CD8-positive, alpha-beta memory T cell (primary cell): ENCODE measurements around the gene C2CD4D. TPM values are rescaled to one million over a fixed set of nuclear protein-coding genes. Genes with fewer than 3 reads are reported as not detected.
A peak's percentile ranks its signal among the peaks of the same experiment; 100 is the strongest.

Source experiments
- CTCF ChIA-PET: fragments of 350-600 bp; sonication (Branson Sonifier 250); formaldehyde crosslinking; loops from one replicate; lab custom pipeline; 2021; ENCODE audit warnings: antibody characterized with exemption; lab: Charles Lee
- POLR2A ChIA-PET: fragments of 350-600 bp; sonication (Branson Sonifier 250); formaldehyde crosslinking; loops from one replicate; lab custom pipeline; 2021; ENCODE audit warnings: antibody characterized with exemption; lab: Charles Lee
- DNase-seq, 5 donors: peaks; one replicate each; pipeline versions ENCODE4 v3.0.0 to v3.0.0-alpha.2; 2020 to 2022; ENCODE audit warnings: mixed read lengths in 1 of 5
- H3K27ac ChIP-seq: one replicate; pipeline ENCODE4 v1.7.0; 2013; ENCODE audit warnings: low read depth, mild to moderate bottlenecking, low read length, moderate library complexity
- H3K27me3 ChIP-seq: 2 replicates; pipeline ENCODE4 v1.7.0; 2013; ENCODE audit warnings: low read length, mild to moderate bottlenecking; ENCODE audit not compliant: insufficient read depth, poor library complexity, severe bottlenecking
- H3K36me3 ChIP-seq: 2 replicates; pipeline ENCODE4 v1.7.0; 2013; ENCODE audit warnings: mild to moderate bottlenecking, low read length, moderate library complexity; ENCODE audit not compliant: insufficient read depth
- H3K4me1 ChIP-seq: 2 replicates; pipeline ENCODE4 v1.7.0; 2013; ENCODE audit warnings: mild to moderate bottlenecking, low read length, moderate library complexity; ENCODE audit not compliant: insufficient read depth
- H3K4me3 ChIP-seq: 2 replicates; pipeline ENCODE4 v1.7.0; 2013; ENCODE audit warnings: mild to moderate bottlenecking, low read length
- H3K9me3 ChIP-seq: 2 replicates; pipeline ENCODE4 v1.7.0; 2013; ENCODE audit warnings: mild to moderate bottlenecking, low read length
- H3K27ac Mint-ChIP-seq, 8 donors: one replicate each; pipeline ENCODE4 v1.8.0; 2020 to 2021; ENCODE audit warnings: mixed read lengths in 8 of 8, mild to moderate bottlenecking in 6 of 8, inconsistent platforms in 3 of 8, moderate library complexity in 3 of 8
- H3K27me3 Mint-ChIP-seq, 2 donors: one replicate each; pipeline ENCODE4 v1.8.0; 2020 to 2021; ENCODE audit warnings: mixed read lengths in 2 of 2, mild to moderate bottlenecking in 1 of 2, moderate library complexity in 1 of 2
- H3K36me3 Mint-ChIP-seq, 3 donors: one replicate each; pipeline ENCODE4 v1.8.0; 2020 to 2021; ENCODE audit warnings: mixed read lengths in 3 of 3, inconsistent platforms in 1 of 3, mild to moderate bottlenecking in 1 of 3
- H3K4me1 Mint-ChIP-seq, 3 donors: one replicate each; pipeline ENCODE4 v1.8.0; 2020 to 2021; ENCODE audit warnings: mixed read lengths in 3 of 3, inconsistent platforms in 1 of 3, mild to moderate bottlenecking in 1 of 3
- H3K4me3 Mint-ChIP-seq, 7 donors: one replicate each; pipeline ENCODE4 v1.8.0; 2020 to 2021; ENCODE audit warnings: mixed read lengths in 7 of 7, mild to moderate bottlenecking in 6 of 7, moderate library complexity in 4 of 7, inconsistent platforms in 2 of 7
- H3K9me3 Mint-ChIP-seq, 5 donors: one replicate each; pipeline ENCODE4 v1.8.0; 2020 to 2022; ENCODE audit warnings: mixed read lengths in 5 of 5, mild to moderate bottlenecking in 3 of 5, moderate library complexity in 2 of 5, inconsistent platforms in 1 of 5
- polyA plus RNA-seq: library from polyadenylated mRNA; unstranded; fragments of 300-500 nt; fragmentation: Illumina TruSeq; gene quantifications from one replicate; pipeline ENCODE4 v1.2.3, GENCODE V29; 2021
- total RNA-seq, 2 experiments: library from RNA; stranded (reverse); gene quantifications; one replicate each; pipeline ENCODE4 v1.2.3, GENCODE V29; 2021

The C2CD4D gene
- total and polyA plus RNA-seq, 3 experiments from 2014 or later = 1.9 to 3.7 (median 2.0) TPM

- H3K4me3 Mint-ChIP-seq = no peak overlapping the region
These were observed 29.5 kb downstream of the C2CD4D start for GRCh38 chr1:151809985-151810556.

GRCh38 chr1:151809290-151809984 lies 30.2 kb downstream of the C2CD4D start:
- Mint-ChIP-seq H3K9me3 (no peaks in the 10 kb centered on the region), H3K27ac (peak overlapping the region in 7 of 8 donors; percentile 8 to 88 (median 74)), H3K27me3 (peaks cover 0 to 2% of the 10 kb centered on the region in 2 donors), H3K4me3 (no peak overlapping the region), H3K36me3 (no peaks in the 10 kb centered on the region), H3K4me1 (peaks cover 18 to 27% (median 18%) of the 10 kb centered on the region in 3 donors)
- DNase-seq = no peak
- Histone ChIP-seq H3K4me1 (peaks cover 4% of the 10 kb centered on the region), H3K4me3 (no peak overlapping the region), H3K27me3 (no peaks in the 10 kb centered on the region), H3K9me3 (no peaks in the 10 kb centered on the region), H3K36me3 (no peaks in the 10 kb centered on the region), H3K27ac (no peak overlapping the region)
- POLR2A ChIA-PET = interaction anchor here (0.8 kb wide), 1 partner anchor 117 kb away, joined by 3 read pairs; no protein-coding TSS in a partner anchor
- CTCF ChIA-PET = interaction anchor here (0.7 to 1.3 kb wide), 2 partner anchors 23 to 27 kb away, joined by 3 read pairs; no protein-coding TSS in a partner anchor

More at GRCh38 chr1:151809985-151810556, 29.5 kb downstream of the C2CD4D start:
- ChIA-PET CTCF (interaction anchor here (0.7 to 2.2 kb wide), 2 partner anchors 11 to 26 kb away, joined by 3 to 7 read pairs; no protein-coding TSS in a partner anchor), POLR2A (interaction anchor here (0.8 kb wide), 1 partner anchor 118 kb away, joined by 3 read pairs; no protein-coding TSS in a partner anchor)
- Mint-ChIP-seq H3K9me3 (no peaks in the 10 kb centered on the region), H3K27ac (peak overlapping the region in 6 of 8 donors; percentile 20 to 84 (median 49)), H3K36me3 (no peaks in the 10 kb centered on the region), H3K27me3 (peaks cover 0 to 2% of the 10 kb centered on the region in 2 donors), H3K4me1 (peaks cover 24 to 32% (median 25%) of the 10 kb centered on the region in 3 donors)
- Histone ChIP-seq H3K4me3 (no peak overlapping the region), H3K27me3 (no peaks in the 10 kb centered on the region), H3K27ac (no peak overlapping the region), H3K4me1 (peaks cover 11% of the 10 kb centered on the region), H3K9me3 (no peaks in the 10 kb centered on the region), H3K36me3 (no peaks in the 10 kb centered on the region)
- DNase-seq = no peak

GRCh38 chr1:151807766-151808165 lies 31.9 kb downstream of the C2CD4D start:
- Mint-ChIP-seq H3K27me3 (peaks cover 0 to 2% of the 10 kb centered on the region in 2 donors), H3K36me3 (no peaks in the 10 kb centered on the region), H3K4me1 (peaks cover 7 to 14% (median 11%) of the 10 kb centered on the region in 3 donors), H3K9me3 (no peaks in the 10 kb centered on the region), H3K27ac (peak overlapping the region in 4 of 8 donors; percentile 4 to 83 (median 40)), H3K4me3 (no peak overlapping the region)
- no peaks in the 10 kb centered on the region for H3K36me3 ChIP-seq
- H3K4me3 ChIP-seq = no peak overlapping the region
- CTCF ChIA-PET = interaction anchor here (1.0 to 1.4 kb wide), 3 partner anchors 10 to 29 kb away, joined by 3 to 4 read pairs (median 3); no protein-coding TSS in a partner anchor
- H3K4me1 ChIP-seq = no peaks in the 10 kb centered on the region
- no peak for DNase-seq
- no peak overlapping the region for H3K27ac ChIP-seq
- H3K27me3 ChIP-seq = no peaks in the 10 kb centered on the region
- H3K9me3 ChIP-seq = no peaks in the 10 kb centered on the region
- POLR2A ChIA-PET = no interaction called here

- Mint-ChIP-seq H3K36me3 (no peaks in the 10 kb centered on the region), H3K9me3 (no peaks in the 10 kb centered on the region), H3K4me1 (peaks cover under 1 to 8% (median 7%) of the 10 kb centered on the region in 3 donors), H3K27ac (peak overlapping the region in 2 of 8 donors; percentile 26 to 88), H3K4me3 (no peak overlapping the region), H3K27me3 (peaks cover 0 to 2% of the 10 kb centered on the region in 2 donors)
- ChIA-PET POLR2A (no interaction called here), CTCF (interaction anchor here (1.0 to 1.4 kb wide), 2 partner anchors 10 to 29 kb away, joined by 3 to 4 read pairs; no protein-coding TSS in a partner anchor)
- Histone ChIP-seq H3K9me3 (no peaks in the 10 kb centered on the region), H3K4me3 (no peak overlapping the region), H3K4me1 (no peaks in the 10 kb centered on the region), H3K36me3 (no peaks in the 10 kb centered on the region), H3K27ac (no peak overlapping the region), H3K27me3 (no peaks in the 10 kb centered on the region)
- DNase-seq = no peak
These were observed 32.5 kb downstream of the C2CD4D start for GRCh38 chr1:151807131-151807530.

GRCh38 chr1:151806170-151806569 lies 33.5 kb downstream of the C2CD4D start:
- Histone ChIP-seq H3K4me1 (no peaks in the 10 kb centered on the region), H3K27ac (no peak overlapping the region), H3K9me3 (no peaks in the 10 kb centered on the region), H3K36me3 (no peaks in the 10 kb centered on the region), H3K27me3 (no peaks in the 10 kb centered on the region), H3K4me3 (no peak overlapping the region)
- Mint-ChIP-seq H3K9me3 (no peaks in the 10 kb centered on the region), H3K27ac (peak overlapping the region in 4 of 8 donors; percentile 17 to 88 (median 32)), H3K36me3 (no peaks in the 10 kb centered on the region), H3K4me1 (peaks cover 0 to 5% (median 0%) of the 10 kb centered on the region in 3 donors), H3K27me3 (peaks cover 0 to 5% of the 10 kb centered on the region in 2 donors), H3K4me3 (no peak overlapping the region)
- ChIA-PET CTCF (no interaction called here), POLR2A (interaction anchor here (0.6 kb wide), 1 partner anchor 125 kb away, joined by 4 read pairs; no protein-coding TSS in a partner anchor)
- DNase-seq = no peak

GRCh38 chr1:151805066-151805820 lies 34.4 kb downstream of the C2CD4D start, which contains the start of gene LINGO4:
Gene LINGO4 (minus strand): TSS chr1:151805419. CDS start chr1:151802704, 2,715 bp downstream.
- H3K36me3 Mint-ChIP-seq = no peaks in the 10 kb centered on the region
- CTCF ChIA-PET = no interaction called here
- POLR2A ChIA-PET = no interaction called here

GRCh38 chr1:151803915-151804314 lies 35.7 kb downstream of the C2CD4D start:
- DNase-seq = no peak
- Histone ChIP-seq H3K4me1 (no peaks in the 10 kb centered on the region), H3K4me3 (no peak overlapping the region), H3K27ac (no peak overlapping the region), H3K9me3 (no peaks in the 10 kb centered on the region), H3K36me3 (no peaks in the 10 kb centered on the region), H3K27me3 (no peaks in the 10 kb centered on the region)
- peak overlapping the region in 7 of 8 donors; percentile 23 to 83 (median 75) for H3K27ac Mint-ChIP-seq
- H3K36me3 Mint-ChIP-seq = peaks cover 0 to 2% (median 0%) of the 10 kb centered on the region in 3 donors
- ChIA-PET CTCF (interaction anchor here (1.1 kb wide), 1 partner anchor 11 kb away, joined by 3 read pairs; no protein-coding TSS in a partner anchor), POLR2A (no interaction called here)
- H3K9me3 Mint-ChIP-seq = no peaks in the 10 kb centered on the region
- H3K4me3 Mint-ChIP-seq = no peak overlapping the region
- peaks cover 6 to 12% of the 10 kb centered on the region in 2 donors for H3K27me3 Mint-ChIP-seq
- H3K4me1 Mint-ChIP-seq = peaks cover 12 to 17% (median 12%) of the 10 kb centered on the region in 3 donors

More at GRCh38 chr1:151805066-151805820, 34.4 kb downstream of the C2CD4D start, which contains the start of gene LINGO4:
- Histone ChIP-seq H3K36me3 (no peaks in the 10 kb centered on the region), H3K27ac (no peak within 1 kb of the TSS), H3K9me3 (no peaks in the 10 kb centered on the region), H3K27me3 (no peaks in the 10 kb centered on the region), H3K4me1 (no peaks in the 10 kb centered on the region), H3K4me3 (no peak within 1 kb of the TSS)
- Mint-ChIP-seq H3K4me1 (peaks cover 6 to 10% (median 6%) of the 10 kb centered on the region in 3 donors), H3K9me3 (no peaks in the 10 kb centered on the region), H3K27me3 (peaks cover 5% of the 10 kb centered on the region in 2 donors), H3K27ac (peak within 1 kb of the TSS in 6 of 8 donors; percentile 27 to 88 (median 72)), H3K4me3 (no peak within 1 kb of the TSS)
- DNase-seq = no peak
